HFF-Myc (cell line): ENCODE data around the gene VEZF1.

ENCODE experiments used
- DNase-seq: peaks from one replicate; pipeline ENCODE4 v3.0.0-alpha.2; 2011; ENCODE audit warnings: low read depth; ENCODE audit errors: extremely low read depth
- H3K4me3 ChIP-seq: replicated peaks from 2 replicates; pipeline ENCODE4 v1.5.1; 2011; ENCODE audit warnings: low read depth, mild to moderate bottlenecking, control low read depth, low read length
- TF ChIP-seq, protein P1 (sequence below): IDR thresholded peaks from 2 replicates; pipeline ENCODE4 v1.5.1; 2012; ENCODE audit warnings: mild to moderate bottlenecking, low read depth, low read length, control low read depth; ENCODE audit errors: missing control alignments

VEZF1 gene

DNA sequence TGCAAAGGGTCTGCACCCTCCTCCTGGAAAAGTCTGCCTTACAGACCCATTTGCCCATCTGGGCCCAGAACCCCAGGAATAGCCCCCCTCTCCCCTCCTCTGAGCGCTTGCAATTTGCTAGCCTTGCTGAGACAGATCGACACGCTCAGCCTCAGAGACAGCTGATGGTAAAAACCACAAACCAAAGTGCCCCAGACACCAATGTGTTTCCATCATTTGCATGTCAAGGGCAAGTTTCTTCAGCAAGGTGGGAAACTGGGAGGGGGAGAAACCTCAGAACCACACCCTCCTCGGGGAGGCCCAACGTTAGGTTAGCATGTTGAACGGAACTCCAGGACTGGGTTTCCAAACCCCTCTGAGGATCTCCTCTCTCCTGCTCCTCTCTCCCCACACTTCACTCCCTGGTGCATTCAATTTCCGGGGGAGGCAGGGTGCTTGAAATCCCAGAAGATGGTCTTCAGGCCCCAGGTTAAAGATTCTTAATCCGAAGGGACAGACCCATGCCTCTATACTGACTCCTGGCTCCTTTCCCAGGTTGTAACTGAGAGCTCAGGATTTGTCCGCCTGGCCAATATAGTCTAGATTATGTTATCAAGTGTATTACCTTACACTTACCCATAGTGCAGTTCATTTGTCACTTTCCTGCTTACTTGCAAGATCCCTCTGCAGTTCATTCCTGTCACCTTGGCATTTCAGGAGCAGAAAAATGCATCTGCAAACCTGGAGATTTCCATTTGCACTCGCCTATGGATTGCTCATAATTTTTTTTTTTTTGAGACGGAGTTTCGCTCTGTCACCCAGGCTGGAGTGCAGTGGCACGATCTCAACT, 31.5 kb downstream of the VEZF1 start:
- DNase-seq: no peak
- H3K4me3 ChIP-seq: no peak overlapping the region
- TF ChIP-seq, protein P1, sequence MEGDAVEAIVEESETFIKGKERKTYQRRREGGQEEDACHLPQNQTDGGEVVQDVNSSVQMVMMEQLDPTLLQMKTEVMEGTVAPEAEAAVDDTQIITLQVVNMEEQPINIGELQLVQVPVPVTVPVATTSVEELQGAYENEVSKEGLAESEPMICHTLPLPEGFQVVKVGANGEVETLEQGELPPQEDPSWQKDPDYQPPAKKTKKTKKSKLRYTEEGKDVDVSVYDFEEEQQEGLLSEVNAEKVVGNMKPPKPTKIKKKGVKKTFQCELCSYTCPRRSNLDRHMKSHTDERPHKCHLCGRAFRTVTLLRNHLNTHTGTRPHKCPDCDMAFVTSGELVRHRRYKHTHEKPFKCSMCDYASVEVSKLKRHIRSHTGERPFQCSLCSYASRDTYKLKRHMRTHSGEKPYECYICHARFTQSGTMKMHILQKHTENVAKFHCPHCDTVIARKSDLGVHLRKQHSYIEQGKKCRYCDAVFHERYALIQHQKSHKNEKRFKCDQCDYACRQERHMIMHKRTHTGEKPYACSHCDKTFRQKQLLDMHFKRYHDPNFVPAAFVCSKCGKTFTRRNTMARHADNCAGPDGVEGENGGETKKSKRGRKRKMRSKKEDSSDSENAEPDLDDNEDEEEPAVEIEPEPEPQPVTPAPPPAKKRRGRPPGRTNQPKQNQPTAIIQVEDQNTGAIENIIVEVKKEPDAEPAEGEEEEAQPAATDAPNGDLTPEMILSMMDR: no peak

DNA sequence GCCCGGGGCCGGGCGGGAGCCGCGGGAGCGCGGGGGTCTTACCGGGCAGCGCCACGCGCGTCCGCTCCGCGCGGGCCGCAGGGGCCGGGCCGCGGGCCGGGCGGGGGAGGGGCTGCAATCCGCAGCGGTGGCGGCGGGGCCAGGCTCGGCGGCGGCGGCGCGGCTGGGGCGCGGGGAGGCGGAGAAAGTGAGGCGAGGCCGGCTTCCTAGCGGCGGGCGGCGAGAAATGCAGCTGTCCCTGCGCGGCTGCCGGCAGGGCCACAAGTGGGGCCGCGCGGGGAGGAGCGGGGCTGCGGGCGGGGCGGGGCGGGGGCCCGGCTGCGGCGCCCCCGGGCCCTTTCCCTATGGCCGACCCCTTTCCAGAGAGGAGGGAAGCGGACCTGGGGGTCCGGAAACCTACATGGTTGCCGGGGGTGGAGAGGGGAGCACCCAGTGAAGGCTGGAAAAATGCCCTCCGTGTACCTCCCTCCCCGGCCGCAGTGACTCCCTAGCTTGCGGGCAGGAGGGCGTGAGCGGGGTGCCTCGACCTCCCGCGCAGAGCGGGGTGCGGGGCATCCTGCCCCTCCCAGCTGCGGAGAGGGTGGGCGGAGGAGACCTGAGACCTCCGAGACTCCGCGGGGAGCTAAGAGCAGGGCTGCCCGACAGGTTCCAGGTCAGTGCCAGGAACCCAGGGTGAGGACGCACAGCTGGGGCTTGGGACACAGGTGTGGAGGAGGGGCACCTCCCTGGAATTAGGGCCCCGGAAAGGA, 32.7 kb downstream of the VEZF1 start, which contains the start of gene CUEDC1:
Gene CUEDC1, minus strand, starts transcription at position 230 of the 749 bp plus-strand sequence. CDS start 69,848 bp downstream, outside the sequence.
- TF ChIP-seq, protein P1: no peak
- peak within 1 kb of the TSS; percentile 63 for H3K4me3 ChIP-seq
- no peak for DNase-seq

DNA sequence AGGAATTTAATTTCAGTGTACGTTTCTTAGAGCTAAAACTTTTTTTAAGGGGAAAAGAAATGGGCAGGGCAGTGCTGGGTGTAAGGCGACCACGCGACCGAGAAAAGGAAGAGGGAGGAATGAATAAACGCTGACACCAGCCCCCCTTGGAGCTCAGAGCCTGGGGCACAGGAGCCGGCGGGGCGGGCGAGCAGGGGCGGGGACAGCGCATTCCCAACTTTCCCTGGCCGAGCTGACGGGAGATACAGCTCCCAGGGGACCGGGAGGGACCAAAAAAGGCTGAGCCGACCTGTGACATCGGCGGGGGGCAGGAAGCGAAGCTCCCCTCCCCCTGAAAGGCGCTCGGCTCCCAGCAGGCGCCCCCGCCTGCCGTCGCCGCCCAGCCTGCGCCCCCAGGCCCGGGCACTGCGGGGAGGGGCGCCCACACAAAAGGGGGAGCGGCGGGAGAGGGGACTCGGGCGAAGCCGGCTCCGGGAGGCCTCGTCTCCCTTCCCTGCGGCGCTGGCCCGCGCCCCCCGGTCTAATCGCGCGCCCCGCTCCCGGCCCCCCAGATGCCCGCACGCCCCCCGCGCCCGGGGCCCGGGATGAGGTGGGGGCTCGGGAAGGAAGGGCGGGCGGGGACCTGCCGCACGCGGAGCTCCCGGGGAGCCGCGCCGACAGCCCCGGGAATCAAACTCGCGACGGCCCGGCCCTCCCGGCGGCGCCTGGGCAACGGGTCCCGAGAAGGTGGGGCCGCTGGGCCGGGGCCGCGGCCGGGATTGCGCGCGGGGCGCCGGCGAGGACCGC, 33.5 kb downstream of the VEZF1 start:
- TF ChIP-seq, protein P1: no peak
- DNase-seq: no peak
- peak overlapping the region; percentile 63 for H3K4me3 ChIP-seq

DNA sequence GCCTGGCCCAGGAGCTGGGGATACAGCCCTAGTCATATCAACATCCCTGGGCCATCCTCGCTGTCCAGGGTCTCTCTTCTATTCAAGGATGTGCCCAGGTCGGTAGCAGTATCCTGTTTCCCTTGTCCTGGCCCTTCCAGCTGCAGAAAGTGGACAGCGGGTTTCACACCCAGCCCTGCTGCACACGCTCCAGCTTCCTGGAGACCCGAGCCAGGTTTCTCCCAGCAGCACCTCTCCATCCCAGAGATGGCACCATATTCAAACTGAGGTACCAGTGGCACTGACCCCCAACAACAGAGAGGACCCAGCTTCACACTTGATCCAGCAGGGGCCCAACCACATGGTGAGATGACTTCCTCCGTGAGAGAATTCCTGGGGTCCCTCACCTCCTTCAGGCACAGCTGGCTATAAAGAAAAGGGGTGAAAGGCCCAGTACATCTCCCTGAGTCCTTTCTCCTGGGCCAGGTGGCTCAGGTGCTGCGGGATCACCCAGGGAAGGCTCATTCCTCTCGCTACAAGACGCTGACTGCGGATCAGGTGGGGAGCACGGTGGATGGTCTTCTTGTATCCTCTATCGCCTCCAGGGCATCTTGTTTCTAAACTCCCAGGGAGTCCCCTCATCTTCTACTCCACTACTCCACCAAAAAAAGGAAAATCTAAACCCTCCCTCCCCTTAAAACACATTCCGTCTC, 34.2 kb downstream of the VEZF1 start:
- H3K4me3 ChIP-seq: peak overlapping the region; percentile 63
- TF ChIP-seq, protein P1: no peak
- no peak for DNase-seq

DNA sequence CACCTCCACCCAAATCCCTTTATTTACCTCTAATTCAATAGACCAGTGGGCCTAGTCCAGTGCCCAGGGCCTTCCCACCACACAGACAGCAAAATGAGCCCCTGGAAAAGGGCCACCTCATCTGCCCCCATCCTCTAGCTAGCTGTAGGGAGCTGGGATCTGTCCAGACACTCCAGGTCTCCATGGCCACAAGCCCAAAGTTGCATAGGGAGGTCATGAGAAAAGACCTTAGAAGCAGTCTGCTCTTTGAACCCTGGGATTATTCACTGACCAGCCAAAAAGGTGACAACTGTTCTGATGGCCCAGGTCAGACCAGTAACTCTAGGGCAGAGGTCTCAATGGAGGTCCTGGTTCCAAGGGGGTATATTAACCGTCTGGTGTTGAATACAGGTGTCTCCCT, 34.8 kb downstream of the VEZF1 start:
- TF ChIP-seq, protein P1: no peak
- H3K4me3 ChIP-seq: no peak overlapping the region
- DNase-seq: no peak

DNA sequence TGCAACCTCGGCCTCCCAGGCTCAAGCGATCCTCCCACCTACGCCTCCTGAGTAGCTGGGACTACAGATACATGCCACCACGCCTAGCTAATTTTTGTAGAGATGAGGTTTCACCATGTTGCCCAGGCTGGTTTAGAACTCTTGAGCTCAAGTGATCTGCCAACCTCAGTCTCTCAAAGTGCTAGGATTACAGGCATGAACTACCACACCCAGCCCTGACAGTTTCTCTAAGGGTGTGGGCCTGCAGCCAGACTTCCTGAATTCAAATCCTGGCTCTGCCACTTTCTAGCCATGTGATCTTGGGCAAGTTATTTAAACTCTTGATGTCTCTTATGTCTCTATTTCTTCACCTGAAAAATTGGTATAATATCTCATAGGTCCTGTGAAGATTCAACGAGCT, 38.4 kb downstream of the VEZF1 start:
- TF ChIP-seq, protein P1: no peak
- DNase-seq: no peak
- no peak overlapping the region for H3K4me3 ChIP-seq
